Middle frontal gyrus (tissue), 1 donor: Measurements from ENCODE around the gene JUND.
"Not testable (repeated sequence)": the region's sequence is repeated elsewhere in the genome, so short reads cannot be mapped to it uniquely, and the experiment has no call there.

Source experiments
- DNase-seq: peaks from one replicate; pipeline ENCODE4 v3.0.0-alpha.2; 2015; ENCODE audit warnings: low spot score; ENCODE audit errors: extremely low spot score

The JUND gene

DNA sequence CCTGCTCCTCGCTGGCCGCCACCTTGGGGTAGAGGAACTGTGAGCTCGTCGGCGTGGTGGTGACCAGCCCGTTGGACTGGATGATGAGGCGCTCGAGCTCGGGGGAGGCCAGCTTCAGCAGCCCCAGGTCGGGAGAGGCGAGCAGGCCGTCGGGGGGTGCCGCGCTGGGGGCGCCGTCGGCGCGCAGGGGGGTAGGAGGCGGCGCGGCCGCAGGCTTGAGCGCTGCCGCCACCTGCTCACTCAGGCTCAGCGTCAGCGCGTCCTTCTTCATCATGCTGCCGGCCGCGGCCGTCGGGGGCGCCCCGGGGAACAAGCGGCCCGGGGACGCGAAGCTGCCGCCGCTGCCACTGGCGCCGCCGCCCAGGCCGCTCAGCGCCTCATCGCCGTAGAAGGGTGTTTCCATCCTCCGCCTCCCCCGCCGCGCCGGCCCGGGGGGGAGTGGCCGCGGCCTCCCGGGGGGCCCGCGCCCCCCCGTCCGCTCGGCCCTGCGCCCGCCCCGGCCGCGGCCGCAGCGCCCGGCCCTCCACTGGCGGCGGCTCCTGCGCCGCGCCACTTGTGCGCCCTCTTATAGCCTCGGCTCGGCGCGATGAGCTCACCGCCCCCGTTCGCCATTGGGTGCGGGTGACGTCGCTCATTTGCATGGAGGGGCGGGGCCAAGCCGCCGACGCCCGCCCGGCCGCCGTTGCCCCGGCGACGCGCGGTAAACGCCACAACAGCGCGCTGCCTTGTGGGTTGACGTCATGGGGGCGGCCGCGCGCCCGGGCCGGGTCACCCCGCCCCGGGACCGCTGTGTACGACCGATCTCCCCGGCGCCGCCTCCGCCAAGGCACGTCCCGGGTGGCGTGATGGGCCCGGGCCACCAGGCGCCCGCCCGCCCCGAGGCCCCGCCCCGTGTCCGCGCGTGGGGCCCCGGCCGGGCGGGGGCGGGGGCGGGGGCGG is at the start of gene JUND:
JUND (minus strand) TSS at position 541 of the 939 bp plus-strand sequence; CDS start at position 403, 138 bp downstream.
- DNase-seq, result peak; percentile 94

GRCh38 chr19:18330868-18331267 is 49.4 kb upstream of the JUND start:
- DNase-seq, result no peak

- DNase-seq, result no peak
These were observed 47.6 kb upstream of the JUND start for GRCh38 chr19:18329035-18329376.

GRCh38 chr19:18328340-18329034 is 47.1 kb upstream of the JUND start:
- peak; percentile 88 for DNase-seq

DNA sequence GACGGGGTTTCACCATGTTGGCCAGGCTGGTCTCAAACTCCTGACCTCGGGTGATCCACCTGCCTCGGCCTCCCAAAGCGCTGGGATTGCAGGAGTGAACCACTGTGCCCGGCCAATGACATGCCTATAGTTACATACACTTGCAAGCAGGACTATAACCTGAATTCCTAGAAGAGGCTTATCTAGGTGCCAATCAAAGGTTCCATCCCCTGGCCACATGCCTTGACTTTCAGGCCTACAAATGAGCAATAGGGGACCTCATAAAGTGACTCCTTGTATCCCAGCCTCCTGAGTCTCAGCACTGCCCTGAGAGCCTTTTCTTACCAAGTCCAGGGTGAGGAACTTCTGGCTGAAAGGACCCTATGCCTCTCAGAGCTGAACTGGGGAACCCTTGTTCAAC is 45.4 kb upstream of the JUND start:
- DNase-seq, result no peak

DNA sequence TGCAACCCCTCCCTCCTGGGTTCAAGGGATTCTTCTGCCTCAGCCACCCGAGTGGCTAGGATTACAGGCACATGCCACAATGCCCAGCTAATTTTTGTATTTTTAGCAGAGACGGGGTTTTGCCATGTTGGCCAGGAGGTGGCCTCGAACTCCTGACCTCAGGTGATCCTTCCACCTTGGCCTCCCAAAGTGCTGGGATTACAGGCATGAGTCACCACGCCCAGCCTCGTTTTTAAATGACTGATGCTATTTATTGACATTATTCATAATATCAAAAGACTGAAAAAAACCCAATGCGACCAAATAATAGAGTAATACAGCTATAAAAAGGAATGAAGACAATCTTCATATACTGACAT is 42.9 kb upstream of the JUND start:
- DNase-seq, result not testable (repeated sequence)

GRCh38 chr19:18322759-18323460 is 41.5 kb upstream of the JUND start, which contains the start of gene LSM4:
Gene LSM4 (minus strand): TSS chr19:18323076. CDS start chr19:18323020, 56 bp downstream.
- DNase-seq, result peak; percentile 97

GRCh38 chr19:18322318-18322758 is 40.9 kb upstream of the JUND start:
- no peak for DNase-seq

DNA sequence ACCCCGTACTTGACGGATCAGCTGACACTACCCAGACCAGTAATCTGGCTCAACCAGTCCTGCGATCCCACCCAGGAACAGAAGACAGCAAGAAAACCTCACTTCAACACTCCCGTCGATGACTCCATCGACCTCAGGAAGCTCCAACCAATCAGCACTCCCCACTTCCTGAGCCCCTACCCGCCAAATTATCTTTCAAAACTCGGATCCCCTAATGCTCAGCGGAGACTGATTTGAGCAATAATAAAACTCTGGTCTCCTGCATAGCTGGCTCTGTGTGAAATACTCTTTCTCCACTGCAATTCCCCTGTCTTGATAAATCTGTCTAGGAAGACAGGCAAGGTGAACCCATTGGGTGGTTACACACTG is 40.3 kb upstream of the JUND start:
- DNase-seq, result no peak

DNA sequence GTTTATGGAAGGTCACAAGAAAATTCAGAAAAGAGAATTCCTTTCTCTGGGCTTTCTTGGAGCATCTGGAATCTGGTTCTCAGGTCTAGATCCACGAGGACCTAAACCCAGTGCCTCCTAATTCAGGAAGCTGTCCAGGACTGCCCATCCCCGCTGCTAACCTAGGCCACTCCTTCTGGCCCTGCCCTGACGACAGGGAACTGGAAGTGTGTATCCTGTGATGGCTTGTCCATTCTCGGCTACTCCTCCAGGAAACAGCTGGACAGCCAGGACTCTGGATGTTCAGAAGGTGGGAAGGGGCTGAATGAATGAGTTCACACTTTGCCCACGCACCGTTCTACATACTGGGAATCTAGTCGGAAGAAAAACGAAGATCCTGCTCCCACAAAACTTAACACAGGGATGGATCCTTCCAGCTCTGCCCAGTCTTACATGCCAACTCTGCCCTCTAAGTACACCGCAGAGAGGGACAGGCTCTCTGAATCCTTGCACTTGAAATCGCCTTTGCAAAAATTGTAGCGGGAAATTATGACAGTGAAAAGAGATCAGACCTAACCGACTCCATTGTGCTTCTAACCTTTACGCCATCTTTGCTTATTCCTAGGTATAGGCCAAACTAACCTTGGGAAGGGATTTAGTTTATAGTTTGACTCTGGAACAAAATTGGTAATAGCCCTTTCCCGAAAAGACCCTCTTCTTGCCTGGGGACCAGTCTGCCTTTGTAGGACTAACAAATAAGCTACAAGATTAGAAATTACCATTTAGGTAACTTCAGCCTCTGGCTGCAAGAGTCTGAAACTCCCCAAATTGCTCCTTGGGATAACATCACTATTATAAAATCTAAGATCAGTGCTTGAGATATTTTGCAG is 39.7 kb upstream of the JUND start:
- no peak for DNase-seq

DNA sequence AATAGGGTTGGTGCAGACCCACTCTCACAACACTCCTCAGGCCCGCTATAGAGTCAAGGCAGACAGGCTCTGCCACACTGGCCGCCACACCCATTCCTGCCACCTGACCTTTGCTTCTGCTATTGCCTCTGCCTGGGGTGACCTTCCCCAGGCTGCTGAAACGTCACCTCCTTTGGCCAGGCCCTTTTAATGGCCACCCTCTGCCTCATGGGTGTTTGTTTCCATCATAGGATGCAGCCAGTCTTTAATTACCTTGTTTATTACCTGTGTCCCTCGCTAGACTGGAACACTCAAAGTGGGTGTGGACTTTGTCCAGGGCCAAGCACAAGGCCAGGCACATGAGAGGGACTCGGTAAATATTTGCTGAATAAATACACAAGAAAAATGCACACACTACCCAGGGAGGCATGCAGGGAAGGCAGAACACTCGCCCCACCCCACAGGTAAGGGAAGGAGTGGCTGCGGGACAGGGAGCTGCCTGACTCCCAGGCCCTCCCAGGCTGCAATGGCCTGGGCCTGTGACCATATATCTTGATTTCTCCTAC is 38.2 kb upstream of the JUND start:
- no peak for DNase-seq

DNA sequence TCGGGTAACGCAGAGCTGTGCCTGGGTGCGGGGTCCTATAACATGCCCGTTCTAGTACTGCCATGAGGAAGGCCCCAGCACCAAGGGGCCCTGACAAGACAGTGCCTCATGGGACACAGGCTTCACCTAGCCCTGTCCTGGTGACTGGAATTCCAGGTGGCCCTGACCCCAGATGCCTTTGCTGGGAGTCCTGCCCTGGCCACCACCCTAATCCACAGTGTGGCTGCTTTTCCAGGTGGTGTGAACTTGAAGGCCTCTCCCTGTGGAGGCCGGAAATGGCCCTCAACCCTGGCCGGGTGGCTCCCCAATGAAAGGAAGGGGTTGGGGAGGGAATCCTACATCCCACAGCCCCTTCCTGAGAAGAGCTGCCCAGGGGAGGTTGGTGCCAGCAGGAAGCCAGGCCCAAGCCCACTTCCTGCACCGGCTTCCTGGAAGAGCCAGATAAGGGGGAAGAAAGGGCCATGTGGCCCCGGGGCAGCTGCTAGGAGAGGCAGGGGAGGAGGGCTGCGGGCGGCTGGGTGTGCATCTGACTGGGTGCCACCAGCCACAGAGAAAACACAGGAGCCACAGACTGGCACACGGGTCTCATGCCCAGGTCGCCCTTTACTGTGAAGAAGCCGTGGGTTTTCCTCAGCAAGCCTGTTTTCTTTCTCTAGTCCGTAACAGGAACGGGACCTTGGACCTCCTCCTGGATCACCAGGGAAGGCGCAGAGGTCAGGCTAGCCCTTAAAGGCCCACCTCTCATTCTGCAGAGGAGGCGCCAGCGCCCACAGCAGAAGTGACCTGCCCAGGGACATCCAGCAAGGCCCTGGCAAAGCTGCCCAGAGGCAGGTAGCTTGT is 36.8 kb upstream of the JUND start:
- no peak for DNase-seq

- DNase-seq, result no peak
These were observed 32.0 kb upstream of the JUND start for GRCh38 chr19:18313398-18313797.

- DNase-seq, result no peak
These were observed 30.7 kb upstream of the JUND start for GRCh38 chr19:18312092-18312534.

DNA sequence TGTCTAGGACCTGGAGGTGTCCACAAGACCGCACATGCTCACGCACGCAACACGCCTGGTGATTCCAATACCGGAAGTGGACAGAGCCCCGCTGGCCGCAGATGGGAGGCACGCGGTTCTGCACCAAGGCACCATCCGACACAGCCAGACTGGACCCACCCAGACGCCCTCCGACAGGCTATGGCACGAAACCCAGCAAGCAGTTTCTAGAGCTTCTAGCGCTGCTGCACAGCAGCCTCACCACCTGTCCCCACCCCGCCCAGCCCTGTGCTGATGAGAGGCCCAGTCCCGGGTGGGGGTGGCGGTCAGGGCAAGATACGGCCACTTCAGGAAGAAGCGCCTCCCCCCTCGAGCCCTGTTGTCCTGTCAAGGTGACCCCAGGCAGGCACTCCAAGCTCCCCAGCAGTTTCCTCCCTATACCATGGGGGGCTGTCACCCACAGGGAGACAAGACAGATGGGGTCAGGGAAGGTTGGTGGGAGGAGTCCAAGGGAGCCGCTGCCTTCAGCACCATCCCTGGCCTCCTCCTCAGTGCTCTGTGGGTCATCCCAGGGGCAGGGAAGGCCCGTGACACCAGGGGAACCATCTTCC is 30.2 kb upstream of the JUND start:
- no peak for DNase-seq

DNA sequence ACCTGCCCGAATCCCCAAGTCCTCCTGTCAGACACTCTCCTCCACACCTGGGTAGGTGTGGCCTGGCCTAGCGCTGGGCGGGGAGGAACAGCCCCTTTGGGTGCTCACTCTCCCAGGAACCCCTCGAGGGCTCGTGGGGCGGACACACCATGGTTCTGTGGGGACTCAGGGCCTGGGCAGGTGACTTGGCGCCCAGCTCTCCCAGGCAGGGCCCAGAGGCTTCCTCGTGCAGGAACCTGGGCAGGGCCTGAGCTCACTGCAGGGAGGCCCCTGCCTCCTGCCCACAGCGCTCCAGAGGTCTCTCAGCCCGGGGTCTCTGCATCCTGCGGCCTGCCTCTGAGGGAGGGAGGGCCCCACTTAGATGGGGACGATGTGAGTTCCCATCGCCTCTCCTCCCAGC is 29.5 kb upstream of the JUND start:
- no peak for DNase-seq

DNA sequence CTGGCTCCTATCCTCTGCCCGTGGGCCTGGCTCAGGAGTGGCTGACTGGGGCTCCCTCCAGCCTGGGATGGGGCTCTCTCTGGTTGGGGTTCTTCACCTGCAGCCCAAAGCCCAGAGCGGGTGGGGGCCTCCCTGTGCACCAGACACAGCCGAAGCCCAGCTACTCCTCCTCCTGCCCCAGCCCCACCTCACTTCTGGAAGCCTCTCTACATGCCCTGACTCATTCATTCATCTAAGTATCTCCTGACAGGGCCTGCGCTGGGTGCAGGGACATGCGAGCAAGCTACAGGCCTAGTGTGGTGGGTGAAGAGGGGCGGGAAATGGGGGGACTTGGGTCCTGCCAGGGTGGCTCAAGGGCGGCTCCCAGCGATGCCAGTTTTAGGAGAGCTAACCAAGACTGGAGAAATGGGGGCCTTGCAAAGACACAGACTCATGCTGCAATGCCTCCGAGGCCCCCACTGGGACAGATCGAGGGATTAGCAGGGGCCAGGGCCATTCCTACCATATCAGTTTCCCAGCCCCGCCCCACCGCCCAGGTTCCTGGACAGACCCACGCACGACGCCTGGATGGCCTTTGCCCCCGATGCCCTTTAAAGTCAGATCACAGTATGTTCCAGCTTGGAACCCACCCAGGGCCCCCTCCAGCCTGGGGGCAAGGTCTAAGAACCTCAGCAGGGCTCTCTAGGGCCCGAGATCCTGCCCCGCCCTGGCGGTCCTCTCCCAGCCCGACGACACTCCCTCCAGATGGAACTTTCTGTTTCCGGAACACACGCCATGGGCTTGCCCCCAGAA is 28.9 kb upstream of the JUND start:
- no peak for DNase-seq

DNA sequence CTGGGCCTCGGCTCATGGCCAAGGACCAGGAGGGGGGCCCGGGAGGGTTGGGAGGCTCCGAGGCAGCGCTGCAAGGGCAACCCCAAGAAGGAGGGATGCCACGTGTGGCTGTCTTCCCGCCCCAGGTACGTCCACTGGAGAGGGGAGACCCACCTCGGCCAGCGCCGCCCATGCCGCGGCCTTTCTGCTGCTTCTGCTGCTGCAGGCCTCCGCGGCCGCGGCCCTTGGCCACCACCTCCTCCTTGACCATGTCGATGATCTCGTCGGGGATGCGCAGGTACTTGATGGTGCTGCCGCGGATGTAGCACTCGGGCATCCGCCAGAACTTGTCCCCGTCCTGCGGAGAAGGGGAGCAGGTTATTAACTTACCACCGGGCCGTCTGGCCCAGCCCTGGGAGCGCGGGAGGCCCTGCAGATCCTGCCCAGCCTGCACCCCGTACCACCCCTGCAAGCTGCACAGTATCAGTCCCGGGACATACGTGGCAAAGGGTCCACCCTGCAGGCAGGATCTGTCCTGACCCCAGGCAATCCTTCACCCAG is 28.2 kb upstream of the JUND start:
- DNase-seq, result no peak
